IMR-90 (cell line): ENCODE results near the gene CAMK4. TPM values are rescaled to one million over a fixed set of nuclear protein-coding genes. Genes with fewer than 3 reads are reported as not detected.
A peak's percentile ranks its signal among the peaks of the same experiment; 100 is the strongest.

Experiments used
- ATAC-seq: fragments of 200-7000 bp; cut with Tn5 transposase; 2 replicates; pipeline ENCODE4 v1.9.1; 2020; ENCODE audit warnings: low read depth, mild to moderate bottlenecking, moderate library complexity
- BruUV-seq: library from RNA; stranded (reverse); fragments of 400-500 nt; replicated peaks from 2 replicates; lab custom pipeline; 2021; lab: Mats Ljungman, UMichigan
- CTCF ChIA-PET: fragments of 300-600 bp; formaldehyde crosslinking; extraction: SDS; loops from one replicate; lab custom pipeline; 2021; ENCODE audit warnings: antibody characterized with exemption; lab: Yijun Ruan, JAX
- POLR2A ChIA-PET: fragments of 300-600 bp; sonication (Branson Sonifier 250); formaldehyde crosslinking; loops from one replicate; lab custom pipeline; 2022; ENCODE audit warnings: antibody characterized with exemption; ENCODE audit not compliant: unreplicated experiment; lab: Charles Lee
- DNase-seq: peaks from one replicate; pipeline ENCODE4 v3.0.0; 2013
- H2AFZ ChIP-seq: replicated peaks from 2 replicates; pipeline ENCODE3; 2013; ENCODE audit warnings: low read length, mild to moderate bottlenecking; ENCODE audit not compliant: poor library complexity
- H2AK5ac ChIP-seq: 2 replicates; pipeline ENCODE4 v1.6.1; 2013; ENCODE audit warnings: low read depth, low read length, inconsistent platforms
- H2AK9ac ChIP-seq: replicated peaks from 2 replicates; pipeline ENCODE3; 2013; ENCODE audit warnings: mild to moderate bottlenecking, low read depth, low read length, moderate library complexity; ENCODE audit not compliant: poor library complexity
- H2BK120ac ChIP-seq: 2 replicates; pipeline ENCODE4 v1.6.1; 2013; ENCODE audit warnings: low read depth, low read length, inconsistent platforms
- H2BK15ac ChIP-seq: 3 replicates; pipeline ENCODE4 v1.6.1; 2013; ENCODE audit warnings: low read depth, low read length, inconsistent platforms
- H2BK20ac ChIP-seq: 2 replicates; pipeline ENCODE4 v1.6.1; 2013; ENCODE audit warnings: low read depth, mild to moderate bottlenecking, inconsistent platforms, low read length, moderate library complexity
- H2BK5ac ChIP-seq: 2 replicates; pipeline ENCODE4 v1.6.1; 2013; ENCODE audit warnings: mild to moderate bottlenecking, low read depth, low read length, inconsistent platforms; ENCODE audit not compliant: poor library complexity, severe bottlenecking
- H3K14ac ChIP-seq: replicated peaks from 2 replicates; pipeline ENCODE4 v1.6.1; 2013; ENCODE audit warnings: low read depth, low read length, inconsistent platforms
- H3K18ac ChIP-seq: 2 replicates; pipeline ENCODE4 v1.6.1; 2013; ENCODE audit warnings: low read depth, low read length, control low read depth
- H3K23ac ChIP-seq: 2 replicates; pipeline ENCODE4 v1.6.1; 2013; ENCODE audit warnings: low read depth, low read length, inconsistent platforms
- H3K27ac ChIP-seq: 2 replicates; pipeline ENCODE4 v1.5.1; 2013; ENCODE audit warnings: mild to moderate bottlenecking, control low read depth, low read length; ENCODE audit not compliant: insufficient read depth
- H3K27me3 ChIP-seq: 2 replicates; pipeline ENCODE4 v1.6.1; 2013; ENCODE audit warnings: low read length; ENCODE audit not compliant: control insufficient read depth, insufficient read depth
- H3K36me3 ChIP-seq: 2 replicates; pipeline ENCODE4 v1.6.1; 2013; ENCODE audit warnings: low read length, mixed read lengths; ENCODE audit not compliant: control insufficient read depth, insufficient read depth
- H3K4ac ChIP-seq: 2 replicates; pipeline ENCODE4 v1.6.1; 2013; ENCODE audit warnings: low read depth, low read length, inconsistent platforms
- H3K4me1 ChIP-seq: 2 replicates; pipeline ENCODE4 v1.6.1; 2013; ENCODE audit warnings: low read length, mixed read lengths; ENCODE audit not compliant: control insufficient read depth, insufficient read depth
- H3K4me2 ChIP-seq: 2 replicates; pipeline ENCODE4 v1.6.1; 2013; ENCODE audit warnings: low read depth, mild to moderate bottlenecking, control low read depth, low read length, moderate library complexity
- H3K4me3 ChIP-seq: 2 replicates; pipeline ENCODE4 v1.5.1; 2013; ENCODE audit warnings: low read depth, mild to moderate bottlenecking, control low read depth, low read length, moderate library complexity; ENCODE audit not compliant: insufficient read depth
- H3K56ac ChIP-seq: 2 replicates; pipeline ENCODE4 v1.6.1; 2013; ENCODE audit warnings: low read length, inconsistent platforms; ENCODE audit not compliant: insufficient read depth; ENCODE audit errors: extremely low read depth
- H3K79me1 ChIP-seq, 2 experiments: 2 replicates each; pipeline ENCODE4 v1.6.1; 2013; ENCODE audit warnings: low read length in 2 of 2, inconsistent platforms in 1 of 2, low read depth in 1 of 2
- H3K9ac ChIP-seq: 2 replicates; pipeline ENCODE4 v1.6.1; 2013; ENCODE audit warnings: low read depth, low read length, control low read depth
- H3K9me1 ChIP-seq: 2 replicates; pipeline ENCODE4 v1.6.1; 2013; ENCODE audit warnings: low read length, inconsistent platforms; ENCODE audit not compliant: insufficient read depth
- H3K9me3 ChIP-seq: 2 replicates; pipeline ENCODE4 v1.6.1; 2013; ENCODE audit warnings: low read length; ENCODE audit not compliant: control insufficient read depth, insufficient read depth
- H4K20me1 ChIP-seq: 2 replicates; pipeline ENCODE4 v1.6.1; 2013; ENCODE audit warnings: low read length, inconsistent platforms; ENCODE audit not compliant: insufficient read depth
- H4K5ac ChIP-seq: 2 replicates; pipeline ENCODE4 v1.6.1; 2013; ENCODE audit warnings: mild to moderate bottlenecking, low read depth, low read length, control low read depth
- H4K8ac ChIP-seq, 2 experiments: 2 replicates each; pipeline ENCODE4 v1.6.1; 2013; ENCODE audit warnings: low read depth in 2 of 2, low read length in 2 of 2, control low read depth in 1 of 2, inconsistent platforms in 1 of 2
- H4K91ac ChIP-seq: 2 replicates; pipeline ENCODE4 v1.6.1; 2013; ENCODE audit warnings: low read depth, low read length, inconsistent platforms; ENCODE audit not compliant: insufficient read depth
- CEBPB ChIP-seq: IDR thresholded peaks from 2 replicates; pipeline ENCODE4 v1.6.1; 2012; ENCODE audit warnings: low read depth, low read length, improper control_type of control experiment
- CTCF ChIP-seq: conservative IDR thresholded peaks from 2 replicates; pipeline ENCODE4 v1.5.1; 2012; ENCODE audit warnings: mild to moderate bottlenecking, low read depth, low read length, improper control_type of control experiment
- MAFK ChIP-seq: IDR thresholded peaks from 2 replicates; pipeline ENCODE4 v1.6.1; 2012; ENCODE audit warnings: low read depth, low read length, improper control_type of control experiment
- RCOR1 ChIP-seq: IDR thresholded peaks from 2 replicates; pipeline ENCODE4 v1.6.1; 2012; ENCODE audit warnings: mild to moderate bottlenecking, low read length, improper control_type of control experiment; ENCODE audit not compliant: insufficient replicate concordance
- WGBS, 2 experiments: methylation state at CpG; one replicate each; pipeline versions ENCODE4 v1.1.5 to v1.1.7; 2013; ENCODE audit warnings: missing lambda C conversion rate in 2 of 2; ENCODE audit not compliant: insufficient read length in 1 of 2; ENCODE audit errors: extremely low coverage in 2 of 2; 5-methylcytosine and 5-hydroxymethylcytosine counted together
- dilution Hi-C: fragments of 300-500 bp; cut with HindIII; formaldehyde crosslinking; loops from one replicate; pipeline ENCODE4 v1.14.3; 2018; ENCODE audit warnings: low sequenced_read_pairs; ENCODE audit not compliant: unreplicated experiment
- in situ Hi-C: fragments of 300-500 bp; cut with MboI; formaldehyde crosslinking; loops from 3 replicates; pipeline ENCODE4 v1.14.3; 2019; ENCODE audit warnings: low sequenced_read_pairs, inconsistent platforms, mixed read lengths
- intact Hi-C: fragments of 100-400 bp; cut with micrococcal nuclease; formaldehyde crosslinking; loops from 2 replicates; pipeline ENCODE4 v1.10.0; 2022
- polyA plus RNA-seq, 3 experiments: library from polyadenylated mRNA; depleted of rRNA; stranded (reverse); fragments of >200 nt; gene quantifications; 2 replicates each; pipeline ENCODE4 v1.2.3, GENCODE V29; 2012; ENCODE audit warnings: low replicate concordance in 1 of 3
- total RNA-seq: library from RNA; depleted of rRNA; stranded (reverse); fragments of >200 nt; gene quantifications from 2 replicates; pipeline ENCODE4 v1.2.3, GENCODE V29; 2012

The CAMK4 gene
- total and polyA plus RNA-seq, 2 of the 4 experiments (the other 2 are of a cell fraction), result 3.7 to 4.8 TPM

- WGBS, 2 experiments, result no CpG with 5 or more reads among the region's 2 CpGs
- Histone ChIP-seq H4K5ac (no peak overlapping the region), H2BK15ac (no peak overlapping the region), H3K9me3 (no peaks in the 10 kb centered on the region), H3K27me3 (no peaks in the 10 kb centered on the region), H3K27ac (no peak overlapping the region), H3K9ac (no peak overlapping the region), H3K4me2 (no peak overlapping the region), H2BK120ac (no peak overlapping the region), H2AK5ac (no peak overlapping the region), H4K91ac (no peak overlapping the region), H2BK5ac (no peak overlapping the region), H3K18ac (no peak overlapping the region; the same call in 1 of the 2 replicates), H3K4me1 (peaks cover 2% of the 10 kb centered on the region; the same call in 1 of the 2 replicates), H4K8ac (no peak overlapping the region), H3K4ac (no peak overlapping the region), H2AK9ac (no peak overlapping the region), H3K56ac (no peak overlapping the region), H2BK20ac (no peak overlapping the region), H3K9me1 (peaks cover 3% of the 10 kb centered on the region; the same call in 1 of the 2 replicates), H3K23ac (no peak overlapping the region), H3K4me3 (no peak overlapping the region), H3K36me3 (no peaks in the 10 kb centered on the region), H3K14ac (no peak overlapping the region), H3K79me1 (no peaks in the 10 kb centered on the region), H2AFZ (no peak overlapping the region), H4K20me1 (no peaks in the 10 kb centered on the region)
- DNase-seq (no peak), ATAC-seq (peak; percentile 48; the same call in 1 of the 2 replicates)
- no TSS peak for BruUV-seq
- dilution Hi-C loops, result no loop called here
- in situ Hi-C loops, result loop anchor here (10.0 to 25.0 kb wide), 2 partner anchors 305 to 708 kb away; no protein-coding TSS in a partner anchor
- ChIA-PET POLR2A (no interaction called here), CTCF (interaction anchor here (0.6 to 1.6 kb wide), 2 partner anchors 9 to 18 kb away, joined by 3 to 4 read pairs; no protein-coding TSS in a partner anchor)
- intact Hi-C loops, result no loop called here
- no peak for TF ChIP-seq RCOR1
- TF ChIP-seq CTCF, result 0 out of 2 replicates have a peak, but pooled peaks have one; percentile 10
- TF ChIP-seq MAFK, result no peak
- no peak for TF ChIP-seq CEBPB
Observed at GRCh38 chr5:111469903-111470302, 245.7 kb downstream of the CAMK4 start.
